Measurements from ENCODE around the gene KCTD4. TPM values are rescaled to one million over a fixed set of nuclear protein-coding genes. Genes with fewer than 3 reads are reported as not detected.

Gene KCTD4
- total RNA-seq, 2 experiments from 2014 or later, result not detected

DNA sequence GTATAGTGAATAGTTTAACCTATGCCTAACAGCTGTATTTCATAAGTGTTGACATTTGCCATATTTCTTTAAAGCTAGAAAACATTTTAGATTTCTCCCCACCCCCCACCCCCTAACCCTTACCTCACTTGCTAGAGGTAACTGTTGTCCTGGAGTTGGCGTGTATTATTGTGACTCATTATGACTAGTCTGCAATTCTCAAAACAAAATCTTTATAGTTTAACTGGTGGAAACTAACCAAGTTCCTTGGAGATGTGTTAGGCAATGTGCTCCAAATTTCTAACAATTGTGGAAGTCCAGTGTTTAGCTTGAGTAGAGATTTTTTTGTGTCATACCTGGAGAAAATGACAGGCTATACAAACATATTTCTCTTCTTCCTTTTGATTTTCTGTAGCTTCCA, 38.0 kb downstream of the KCTD4 start:
- H3K27me3 Mint-ChIP-seq (ENCODE audit: low read depth), result no peaks in the 10 kb centered on the region
- CTCF ChIA-PET, result interaction anchor here (0.9 kb wide), 1 partner anchor 116 kb away, joined by 3 read pairs; no protein-coding TSS in a partner anchor
- intact Hi-C loops (cut with micrococcal nuclease), result no loop called here
- H3K4me3 Mint-ChIP-seq, result no peak overlapping the region
- no peak overlapping the region for H3K27ac Mint-ChIP-seq
- H3K36me3 Mint-ChIP-seq (ENCODE audit: low read depth), result peaks cover 36% of the 10 kb centered on the region
- peaks cover 7% of the 10 kb centered on the region for H3K4me1 Mint-ChIP-seq (ENCODE audit: low read depth)
- no peak for DNase-seq
- H3K9me3 Mint-ChIP-seq, result peaks cover 8% of the 10 kb centered on the region

DNA sequence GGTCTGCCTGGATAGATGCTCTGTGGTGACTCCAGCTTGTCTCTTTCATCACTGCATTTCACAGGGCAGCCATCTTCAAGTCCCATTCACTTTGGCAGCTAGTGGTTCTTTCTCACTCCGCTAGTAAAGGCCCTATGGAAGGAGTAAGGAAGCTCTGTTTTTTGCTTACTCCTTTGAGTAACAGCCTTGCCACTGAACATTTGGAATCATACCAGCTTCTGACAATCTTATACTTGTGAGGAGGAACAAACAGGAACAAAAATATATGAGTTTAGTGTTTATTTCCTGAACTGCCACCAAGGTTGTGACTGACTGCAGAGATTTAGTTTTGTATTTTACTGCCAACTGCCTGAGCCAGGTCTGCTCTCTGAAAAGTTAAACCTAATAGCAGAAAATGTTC, 38.7 kb downstream of the KCTD4 start:
- Mint-ChIP-seq H3K27me3 (ENCODE audit: low read depth) (no peaks in the 10 kb centered on the region), H3K27ac (no peak overlapping the region), H3K36me3 (ENCODE audit: low read depth) (peaks cover 43% of the 10 kb centered on the region), H3K4me3 (no peak overlapping the region), H3K4me1 (ENCODE audit: low read depth) (peaks cover 7% of the 10 kb centered on the region), H3K9me3 (peaks cover 10% of the 10 kb centered on the region)
- no peak for DNase-seq
- CTCF ChIA-PET, result no interaction called here
- intact Hi-C loops (cut with micrococcal nuclease), result no loop called here

DNA sequence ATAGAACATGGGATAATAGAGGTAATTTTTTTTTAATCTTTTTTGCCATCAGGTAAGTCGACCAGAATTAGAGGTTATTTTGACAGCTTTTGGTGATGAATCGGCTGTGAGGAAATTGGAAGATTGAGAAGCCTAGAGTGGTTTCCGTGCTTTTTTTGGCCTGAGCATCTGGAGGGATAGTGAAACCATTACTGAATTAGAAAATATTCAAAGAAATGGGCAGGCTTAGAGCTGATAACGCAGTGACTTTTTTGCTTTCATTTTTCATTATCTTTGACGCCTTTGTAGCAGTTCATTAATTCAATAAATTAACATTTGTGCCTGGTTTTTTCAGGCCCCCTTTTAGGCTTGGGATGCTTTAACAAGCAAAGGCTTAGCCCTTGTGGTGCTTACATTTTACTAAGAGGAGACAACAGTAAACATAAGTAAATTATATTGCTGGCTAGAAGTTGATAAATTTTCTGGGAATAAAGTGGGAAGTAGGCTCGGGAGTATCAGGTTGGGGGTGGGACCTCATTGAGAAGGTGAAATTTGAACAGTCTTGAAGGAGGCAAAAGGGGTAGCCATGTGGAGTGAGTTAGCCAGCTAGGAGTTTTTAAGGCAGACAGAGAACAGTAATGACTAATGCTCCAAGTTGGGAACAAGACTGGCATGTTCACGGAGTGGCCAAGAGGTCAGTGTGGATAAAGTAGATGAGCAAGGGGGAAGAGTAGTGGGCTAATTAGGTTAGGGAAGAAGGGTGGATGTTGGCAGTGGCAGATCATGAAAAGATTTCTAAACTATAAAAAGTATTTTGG, 44.1 kb downstream of the KCTD4 start:
- Mint-ChIP-seq H3K27ac (no peak overlapping the region), H3K4me1 (ENCODE audit: low read depth) (no peaks in the 10 kb centered on the region), H3K27me3 (ENCODE audit: low read depth) (no peaks in the 10 kb centered on the region), H3K36me3 (ENCODE audit: low read depth) (peaks cover 44% of the 10 kb centered on the region), H3K4me3 (no peak overlapping the region), H3K9me3 (peaks cover 12% of the 10 kb centered on the region)
- no peak for DNase-seq
- intact Hi-C loops (cut with micrococcal nuclease), result no loop called here
- CTCF ChIA-PET, result interaction anchor here (0.6 to 1.2 kb wide), 2 partner anchors 102 to 125 kb away, joined by 3 to 7 read pairs; no protein-coding TSS in a partner anchor

DNA sequence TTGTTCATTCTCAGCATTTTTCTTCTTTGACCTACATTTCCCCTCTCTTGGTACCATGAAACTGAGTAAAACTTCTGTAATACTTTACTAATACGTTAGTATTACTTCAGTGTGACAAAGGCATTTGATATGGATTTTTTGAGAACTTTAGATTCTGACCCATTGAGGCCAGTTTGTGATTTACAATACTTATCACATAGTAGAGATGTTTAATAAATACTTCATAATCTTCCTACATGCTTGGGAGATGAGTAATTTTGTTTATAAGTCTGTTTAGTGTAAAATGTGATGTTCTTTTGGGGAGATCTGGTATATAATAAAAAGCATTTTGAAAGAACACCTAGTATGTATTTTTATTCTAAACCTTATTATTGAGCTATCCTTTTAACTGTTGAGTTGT, 50.9 kb downstream of the KCTD4 start:
- Mint-ChIP-seq H3K9me3 (no peaks in the 10 kb centered on the region), H3K36me3 (ENCODE audit: low read depth) (peaks cover 17% of the 10 kb centered on the region), H3K4me3 (no peak overlapping the region), H3K4me1 (ENCODE audit: low read depth) (peaks cover 12% of the 10 kb centered on the region), H3K27me3 (ENCODE audit: low read depth) (no peaks in the 10 kb centered on the region), H3K27ac (no peak overlapping the region)
- CTCF ChIA-PET, result no interaction called here
- DNase-seq, result no peak
- intact Hi-C loops (cut with micrococcal nuclease), result no loop called here

DNA sequence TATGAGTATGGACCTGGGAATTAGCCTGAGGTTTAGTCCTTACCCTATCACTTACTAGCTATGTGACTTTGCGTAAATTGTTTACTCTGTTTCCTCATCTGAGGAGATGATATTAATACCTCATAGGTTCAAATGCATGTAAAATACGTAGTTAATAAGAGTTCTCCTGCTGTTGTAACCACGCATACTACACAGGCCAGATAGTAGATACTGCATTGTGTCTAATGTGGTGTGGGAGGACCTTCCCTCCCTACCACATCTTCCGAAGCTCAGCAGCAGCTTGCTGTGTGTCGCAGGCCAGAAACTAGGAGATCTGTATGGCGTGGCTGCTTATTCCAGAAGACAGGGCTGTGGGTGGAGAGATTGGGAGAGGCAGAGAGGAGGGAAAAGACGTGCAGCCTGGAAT, 57.5 kb downstream of the KCTD4 start:
- H3K27ac Mint-ChIP-seq, result no peak overlapping the region
- intact Hi-C loops (cut with micrococcal nuclease), result no loop called here
- no peaks in the 10 kb centered on the region for H3K9me3 Mint-ChIP-seq
- no peaks in the 10 kb centered on the region for H3K27me3 Mint-ChIP-seq (ENCODE audit: low read depth)
- peaks cover 13% of the 10 kb centered on the region for H3K4me1 Mint-ChIP-seq (ENCODE audit: low read depth)
- no peak for DNase-seq
- no peak overlapping the region for H3K4me3 Mint-ChIP-seq
- CTCF ChIA-PET, result interaction anchor here (0.8 to 1.5 kb wide), 2 partner anchors 96 to 138 kb away, joined by 3 read pairs; no protein-coding TSS in a partner anchor
- peaks cover 16% of the 10 kb centered on the region for H3K36me3 Mint-ChIP-seq (ENCODE audit: low read depth)

Other genes with a start within 250 kb of the KCTD4 start
- gene NUFIP1, start 211.6 kb downstream of the KCTD4 start, total RNA-seq, result 1 to 10 TPM; 7.2 to 8.9 TPM
- 10 to 100 TPM; 25.0 to 26.9 TPM for gene GPALPP1, start 211.5 kb downstream of the KCTD4 start, total RNA-seq
- gene GTF2F2, start 80.5 kb downstream of the KCTD4 start, total RNA-seq, result 10 to 100 TPM; 21.3 to 22.4 TPM
- 1,000 to 10,000 TPM; 3,331 to 3,631 TPM for gene TPT1, start 140.1 kb upstream of the KCTD4 start, total RNA-seq
- gene SLC25A30, start 217.3 kb upstream of the KCTD4 start, total RNA-seq, result 10 to 100 TPM; 13.6 to 15.1 TPM